Measurements from ENCODE around the gene CCM2. TPM values are rescaled to one million over a fixed set of nuclear protein-coding genes. Genes with fewer than 3 reads are reported as not detected.

The CCM2 gene
- total RNA-seq, 2 experiments from 2014 or later, result 58.9 to 89.1 TPM

- Histone ChIP-seq H3K36me3 (ENCODE audit: insufficient read depth, low read length) (peaks cover 79% of the 10 kb centered on the region), H3K27ac (ENCODE audit: low read depth, low read length, poor library complexity, severe bottlenecking) (no peak overlapping the region), H3K4me2 (ENCODE audit: low read length) (peak overlapping the region; percentile 63), H3K9me3 (ENCODE audit: low read length) (no peaks in the 10 kb centered on the region), H2AFZ (ENCODE audit: low read length) (no peak overlapping the region), H3K9me2 (ENCODE audit: insufficient read depth, low read length) (no peaks in the 10 kb centered on the region), H4K20me1 (ENCODE audit: insufficient read depth, low read length) (peaks cover 27% of the 10 kb centered on the region), H3K79me2 (ENCODE audit: insufficient read depth, low read depth, low read length) (peaks cover 57% of the 10 kb centered on the region), H3K4me1 (ENCODE audit: insufficient read depth, low read length, poor library complexity, severe bottlenecking) (peaks cover 33% of the 10 kb centered on the region), H3K4me3 (ENCODE audit: low read depth, low read length, poor library complexity, severe bottlenecking) (peak overlapping the region; percentile 38)
- TF ChIP-seq CTCF (conservative IDR thresholded peaks at IDR 0.05; ENCODE audit: low read length), result no peak
- TF ChIP-seq EZH2phosphoT487 (IDR thresholded peaks at IDR 0.05; ENCODE audit: borderline replicate concordance, low read depth, low read length), result no peak
- no peak for DNase-seq (ENCODE audit: low spot score)
- CTCF ChIA-PET (ENCODE audit: unreplicated experiment), result no interaction called here
- POLR2A ChIA-PET, result no interaction called here
- no TSS peak for BruUV-seq (replicated peaks)
- intact Hi-C loops (cut with micrococcal nuclease; ENCODE audit: unreplicated experiment), result no loop called here
Measured at GRCh38 chr7:45107356-45107755, 107.4 kb downstream of the CCM2 start.

GRCh38 chr7:45108863-45109262 lies 108.9 kb downstream of the CCM2 start:
- Histone ChIP-seq H3K27ac (ENCODE audit: low read depth, low read length, poor library complexity, severe bottlenecking) (no peak overlapping the region), H3K79me2 (ENCODE audit: insufficient read depth, low read depth, low read length) (peaks cover 63% of the 10 kb centered on the region), H3K36me3 (ENCODE audit: insufficient read depth, low read length) (peaks cover 63% of the 10 kb centered on the region), H3K4me2 (ENCODE audit: low read length) (peak overlapping the region; percentile 63), H3K4me3 (ENCODE audit: low read depth, low read length, poor library complexity, severe bottlenecking) (peak overlapping the region; percentile 38), H3K4me1 (ENCODE audit: insufficient read depth, low read length, poor library complexity, severe bottlenecking) (peaks cover 39% of the 10 kb centered on the region), H3K9me3 (ENCODE audit: low read length) (no peaks in the 10 kb centered on the region), H2AFZ (ENCODE audit: low read length) (no peak overlapping the region), H4K20me1 (ENCODE audit: insufficient read depth, low read length) (peaks cover 27% of the 10 kb centered on the region), H3K9me2 (ENCODE audit: insufficient read depth, low read length) (no peaks in the 10 kb centered on the region)
- no TSS peak for BruUV-seq (replicated peaks)
- CTCF ChIA-PET (ENCODE audit: unreplicated experiment), result no interaction called here
- POLR2A ChIA-PET, result interaction anchor here (1.6 kb wide), 1 partner anchor 9 kb away, joined by 3 read pairs; no protein-coding TSS in a partner anchor
- intact Hi-C loops (cut with micrococcal nuclease; ENCODE audit: unreplicated experiment), result no loop called here
- no peak for DNase-seq (ENCODE audit: low spot score)
- no peak for TF ChIP-seq EZH2phosphoT487 (IDR thresholded peaks at IDR 0.05; ENCODE audit: borderline replicate concordance, low read depth, low read length)
- TF ChIP-seq CTCF (conservative IDR thresholded peaks at IDR 0.05; ENCODE audit: low read length), result no peak
